ENCODE results near the gene VWA2. TPM values are rescaled to one million over a fixed set of nuclear protein-coding genes. Genes with fewer than 3 reads are reported as not detected.

The VWA2 gene
- total and polyA plus RNA-seq, 2 of the 4 experiments (the other 2 are of a cell fraction) = not detected

DNA sequence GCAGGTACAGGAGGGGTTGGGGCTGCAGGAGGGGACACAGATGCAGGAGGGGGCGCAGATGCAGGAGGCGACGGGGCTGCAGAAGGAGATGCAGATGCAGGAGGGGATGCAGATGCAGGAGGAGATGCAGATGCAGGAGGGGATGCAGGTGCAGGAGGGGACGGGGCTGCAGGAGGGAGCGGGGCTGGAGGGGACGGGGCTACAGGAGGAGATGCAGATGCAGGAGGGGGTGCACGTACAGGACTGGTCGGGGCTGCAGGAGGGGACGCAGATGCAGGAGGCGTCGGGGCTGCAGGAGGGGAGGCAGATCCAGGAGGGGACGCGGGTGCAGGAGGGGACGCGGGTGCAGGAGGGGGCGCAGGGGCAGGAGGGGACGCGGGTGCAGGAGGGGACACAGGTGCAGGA, 66.5 kb downstream of the VWA2 start:
- POLR2A ChIA-PET (ENCODE audit: unreplicated experiment) = no interaction called here
- dilution Hi-C loops (cut with HindIII; ENCODE audit: low sequenced_read_pairs, unreplicated experiment) = no loop called here

More for the DNA sequence above, 66.5 kb downstream of the VWA2 start:
- CTCF ChIA-PET = no interaction called here
- Histone ChIP-seq H2AK9ac (replicated peaks; ENCODE audit: low read depth, low read length, poor library complexity) (no peak overlapping the region), H3K27ac (ENCODE audit: insufficient read depth, low read length) (no peak overlapping the region), H3K36me3 (ENCODE audit: control insufficient read depth, insufficient read depth, low read length) (no peaks in the 10 kb centered on the region), H4K5ac (ENCODE audit: low read depth, low read length) (no peak overlapping the region), H3K18ac (ENCODE audit: low read depth, low read length) (no peak overlapping the region), H3K56ac (ENCODE audit: extremely low read depth, insufficient read depth, low read length) (no peak overlapping the region), H4K8ac (ENCODE audit: low read depth in 2 of 2, low read length in 2 of 2) (no peak overlapping the region), H3K27me3 (ENCODE audit: control insufficient read depth, insufficient read depth, low read length) (peaks cover 8% of the 10 kb centered on the region; the same call in 1 of the 2 replicates), H2BK120ac (ENCODE audit: low read depth, low read length) (no peak overlapping the region), H3K79me1 (ENCODE audit: low read depth in 1 of 2, low read length in 2 of 2) (no peaks in the 10 kb centered on the region), H3K9me1 (ENCODE audit: insufficient read depth, low read length) (peaks cover 7% of the 10 kb centered on the region), H3K14ac (replicated peaks; ENCODE audit: low read depth, low read length) (no peak overlapping the region), H3K9ac (ENCODE audit: low read depth, low read length) (no peak overlapping the region), H3K4me2 (ENCODE audit: low read depth, low read length) (no peak overlapping the region), H2BK5ac (ENCODE audit: low read depth, low read length, poor library complexity, severe bottlenecking) (no peak overlapping the region), H3K4ac (ENCODE audit: low read depth, low read length) (no peak overlapping the region), H2BK15ac (ENCODE audit: low read depth, low read length) (no peak overlapping the region), H2BK20ac (ENCODE audit: low read depth, low read length) (no peak overlapping the region), H2AFZ (replicated peaks; ENCODE audit: low read length, poor library complexity) (no peak overlapping the region), H4K91ac (ENCODE audit: insufficient read depth, low read depth, low read length) (no peak overlapping the region), H4K20me1 (ENCODE audit: insufficient read depth, low read length) (peaks cover 4% of the 10 kb centered on the region; the same call in 1 of the 2 replicates), H3K4me1 (ENCODE audit: control insufficient read depth, insufficient read depth, low read length) (peaks cover 13% of the 10 kb centered on the region), H3K9me3 (ENCODE audit: control insufficient read depth, insufficient read depth, low read length) (no peaks in the 10 kb centered on the region), H2AK5ac (ENCODE audit: low read depth, low read length) (no peak overlapping the region), H3K4me3 (ENCODE audit: insufficient read depth, low read depth, low read length) (no peak overlapping the region), H3K23ac (ENCODE audit: low read depth, low read length) (no peak overlapping the region)
- TF ChIP-seq CHD1 (IDR thresholded peaks at IDR 0.05; ENCODE audit: low read depth, low read length) = no peak
- TF ChIP-seq MXI1 (IDR thresholded peaks at IDR 0.05; ENCODE audit: borderline replicate concordance, low read depth, low read length) = no peak
- TF ChIP-seq, protein P1, sequence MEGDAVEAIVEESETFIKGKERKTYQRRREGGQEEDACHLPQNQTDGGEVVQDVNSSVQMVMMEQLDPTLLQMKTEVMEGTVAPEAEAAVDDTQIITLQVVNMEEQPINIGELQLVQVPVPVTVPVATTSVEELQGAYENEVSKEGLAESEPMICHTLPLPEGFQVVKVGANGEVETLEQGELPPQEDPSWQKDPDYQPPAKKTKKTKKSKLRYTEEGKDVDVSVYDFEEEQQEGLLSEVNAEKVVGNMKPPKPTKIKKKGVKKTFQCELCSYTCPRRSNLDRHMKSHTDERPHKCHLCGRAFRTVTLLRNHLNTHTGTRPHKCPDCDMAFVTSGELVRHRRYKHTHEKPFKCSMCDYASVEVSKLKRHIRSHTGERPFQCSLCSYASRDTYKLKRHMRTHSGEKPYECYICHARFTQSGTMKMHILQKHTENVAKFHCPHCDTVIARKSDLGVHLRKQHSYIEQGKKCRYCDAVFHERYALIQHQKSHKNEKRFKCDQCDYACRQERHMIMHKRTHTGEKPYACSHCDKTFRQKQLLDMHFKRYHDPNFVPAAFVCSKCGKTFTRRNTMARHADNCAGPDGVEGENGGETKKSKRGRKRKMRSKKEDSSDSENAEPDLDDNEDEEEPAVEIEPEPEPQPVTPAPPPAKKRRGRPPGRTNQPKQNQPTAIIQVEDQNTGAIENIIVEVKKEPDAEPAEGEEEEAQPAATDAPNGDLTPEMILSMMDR (conservative IDR thresholded peaks at IDR 0.05; ENCODE audit: low read depth, low read length) = no peak
- no peak for TF ChIP-seq RCOR1 (IDR thresholded peaks at IDR 0.05; ENCODE audit: insufficient replicate concordance, low read length)
- TF ChIP-seq, protein P2, sequence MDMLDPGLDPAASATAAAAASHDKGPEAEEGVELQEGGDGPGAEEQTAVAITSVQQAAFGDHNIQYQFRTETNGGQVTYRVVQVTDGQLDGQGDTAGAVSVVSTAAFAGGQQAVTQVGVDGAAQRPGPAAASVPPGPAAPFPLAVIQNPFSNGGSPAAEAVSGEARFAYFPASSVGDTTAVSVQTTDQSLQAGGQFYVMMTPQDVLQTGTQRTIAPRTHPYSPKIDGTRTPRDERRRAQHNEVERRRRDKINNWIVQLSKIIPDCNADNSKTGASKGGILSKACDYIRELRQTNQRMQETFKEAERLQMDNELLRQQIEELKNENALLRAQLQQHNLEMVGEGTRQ (IDR thresholded peaks at IDR 0.05; ENCODE audit: low read depth, low read length) = no peak
- TF ChIP-seq MAZ (IDR thresholded peaks at IDR 0.05; ENCODE audit: borderline replicate concordance, low read depth, low read length) = no peak
- TF ChIP-seq RAD21 (IDR thresholded peaks at IDR 0.05; ENCODE audit: low read length) = no peak
- no peak for TF ChIP-seq NFE2L2 (IDR thresholded peaks at IDR 0.05; ENCODE audit: low read depth, low read length)
- TF ChIP-seq CEBPB (IDR thresholded peaks at IDR 0.05; ENCODE audit: low read depth, low read length) = no peak
- no peak for TF ChIP-seq MAFK (IDR thresholded peaks at IDR 0.05; ENCODE audit: low read depth, low read length)
- no peak for TF ChIP-seq POLR2A (IDR thresholded peaks at IDR 0.05; ENCODE audit: low read depth, low read length)
- TF ChIP-seq RFX5 (IDR thresholded peaks at IDR 0.05; ENCODE audit: low read depth, low read length) = no peak
- TF ChIP-seq FOS (IDR thresholded peaks at IDR 0.05; ENCODE audit: low read depth, low read length) = no peak
- TF ChIP-seq, protein P3, sequence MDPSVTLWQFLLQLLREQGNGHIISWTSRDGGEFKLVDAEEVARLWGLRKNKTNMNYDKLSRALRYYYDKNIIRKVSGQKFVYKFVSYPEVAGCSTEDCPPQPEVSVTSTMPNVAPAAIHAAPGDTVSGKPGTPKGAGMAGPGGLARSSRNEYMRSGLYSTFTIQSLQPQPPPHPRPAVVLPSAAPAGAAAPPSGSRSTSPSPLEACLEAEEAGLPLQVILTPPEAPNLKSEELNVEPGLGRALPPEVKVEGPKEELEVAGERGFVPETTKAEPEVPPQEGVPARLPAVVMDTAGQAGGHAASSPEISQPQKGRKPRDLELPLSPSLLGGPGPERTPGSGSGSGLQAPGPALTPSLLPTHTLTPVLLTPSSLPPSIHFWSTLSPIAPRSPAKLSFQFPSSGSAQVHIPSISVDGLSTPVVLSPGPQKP (IDR thresholded peaks at IDR 0.05; ENCODE audit: borderline replicate concordance, low read depth, low read length) = no peak
- TF ChIP-seq SMC3 (IDR thresholded peaks at IDR 0.05; ENCODE audit: low read depth, low read length) = no peak
- no peak for TF ChIP-seq BHLHE40 (IDR thresholded peaks at IDR 0.05; ENCODE audit: low read depth, low read length)
- DNase-seq = no peak
- no peak for ATAC-seq (ENCODE audit: low read depth)
- intact Hi-C loops (cut with micrococcal nuclease) = loop anchor here (2.0 to 10.0 kb wide), 2 partner anchors 235 to 329 kb away; no protein-coding TSS in a partner anchor
- WGBS, 2 experiments (ENCODE audit: extremely low coverage in 2 of 2, insufficient read length in 1 of 2) = 92% methylated on average over 11 of the region's 18 CpGs; no CpG with 5 or more reads in 1 of the 2 experiments
- in situ Hi-C loops (cut with MboI; ENCODE audit: low sequenced_read_pairs) = loop anchor here (10.0 kb wide), 2 partner anchors 489 to 819 kb away; no protein-coding TSS in a partner anchor
- no TSS peak for BruUV-seq (replicated peaks)
